HG03064 (cell line): Measurements from ENCODE around the gene C6orf15.

Source experiments
- ATAC-seq: cut with Tn5 transposase; IDR thresholded peaks from one replicate; pipeline ENCODE4 v1.9.1; 2021; ENCODE audit warnings: low read depth; ENCODE audit not compliant: unreplicated experiment

The C6orf15 gene

GRCh38 chr6:31111712-31112111 lies 663 bp downstream of the C6orf15 start:
- no peak for ATAC-seq

GRCh38 chr6:31110825-31111582 lies 1.4 kb downstream of the C6orf15 start:
- no peak for ATAC-seq

- no peak for ATAC-seq
Observed at GRCh38 chr6:31107052-31107451, 5.3 kb downstream of the C6orf15 start.

- no peak for ATAC-seq
Observed at GRCh38 chr6:31103136-31103535, 9.2 kb downstream of the C6orf15 start.

- ATAC-seq = no peak
Observed at GRCh38 chr6:31098449-31098938, 13.9 kb downstream of the C6orf15 start.

- ATAC-seq = no peak
Observed at GRCh38 chr6:31096656-31097055, 15.7 kb downstream of the C6orf15 start.

- no peak for ATAC-seq
Observed at GRCh38 chr6:31096215-31096614, 16.2 kb downstream of the C6orf15 start.

GRCh38 chr6:31094389-31094881 lies 17.9 kb downstream of the C6orf15 start:
- no peak for ATAC-seq

- ATAC-seq = no peak
Observed at GRCh38 chr6:31092769-31093505, 19.4 kb downstream of the C6orf15 start.

GRCh38 chr6:31092238-31092637 lies 20.1 kb downstream of the C6orf15 start:
- ATAC-seq = no peak

GRCh38 chr6:31091680-31092079 lies 20.7 kb downstream of the C6orf15 start:
- no peak for ATAC-seq

GRCh38 chr6:31090973-31091364 lies 21.4 kb downstream of the C6orf15 start:
- ATAC-seq = no peak

GRCh38 chr6:31090275-31090972 lies 22.0 kb downstream of the C6orf15 start:
- ATAC-seq = no peak

GRCh38 chr6:31087494-31088089 lies 24.8 kb downstream of the C6orf15 start:
- no peak for ATAC-seq

GRCh38 chr6:31086788-31087440 lies 25.5 kb downstream of the C6orf15 start:
- no peak for ATAC-seq

- no peak for ATAC-seq
Observed at GRCh38 chr6:31083742-31084354, 28.5 kb downstream of the C6orf15 start.

GRCh38 chr6:31081872-31082271 lies 30.5 kb downstream of the C6orf15 start:
- no peak for ATAC-seq

GRCh38 chr6:31079656-31080261 lies 32.6 kb downstream of the C6orf15 start:
- ATAC-seq = no peak

- ATAC-seq = no peak
Observed at GRCh38 chr6:31076611-31077010, 35.8 kb downstream of the C6orf15 start.
